K562 (cell line): ENCODE data around the gene E2F1. TPM values are rescaled to one million over a fixed set of nuclear protein-coding genes. Genes with fewer than 3 reads are reported as not detected.

Experiments used
- CTBP1 ChIP-seq: fragments of 450-650 bp; IDR thresholded peaks from 2 replicates; pipeline ENCODE4 v1.6.1; 2016; ENCODE audit warnings: borderline replicate concordance
- E2F4 ChIP-seq: sonication (generic); formaldehyde crosslinking; IDR thresholded peaks from 2 replicates; pipeline ENCODE4 v1.8.0; 2022; ENCODE audit warnings: mild to moderate bottlenecking, low read depth, missing genetic modification reagents
- KDM5B ChIP-seq: fragments of 200-600 bp; sonication (generic); IDR thresholded peaks from 2 replicates; pipeline ENCODE4 v1.6.1; 2012; ENCODE audit warnings: low read depth, mild to moderate bottlenecking, moderate library complexity, low read length, control low read depth, inconsistent platforms; ENCODE audit not compliant: insufficient replicate concordance
- PHF8 ChIP-seq: fragments of 200-600 bp; sonication (generic); IDR thresholded peaks from 2 replicates; pipeline ENCODE4 v1.6.1; 2012; ENCODE audit warnings: mixed run types, mild to moderate bottlenecking, inconsistent platforms, low read length, moderate library complexity, borderline replicate concordance
- ZBTB5 ChIP-seq: fragments of 450-650 bp; IDR thresholded peaks from 2 replicates; pipeline ENCODE4 v1.6.1; 2017; ENCODE audit warnings: antibody characterized with exemption
- ZNF695 ChIP-seq: fragments of 450-650 bp; formaldehyde crosslinking; IDR thresholded peaks from 2 replicates; pipeline ENCODE4 v1.4.0; 2020; ENCODE audit warnings: mild to moderate bottlenecking, moderate library complexity
- ZNF717 ChIP-seq: fragments of 250-450 bp; sonication (Bioruptor Pico); IDR thresholded peaks from 2 replicates; pipeline ENCODE4 v1.5.0; 2021
- polyA plus RNA-seq, 8 experiments: library from polyadenylated mRNA; depleted of rRNA in 4 of 8; stranded (reverse) in 5 of 8; unstranded in 3 of 8; fragments of >200 nt; fragmentation: Nextera tagmentation in 2 of 8; fragmentation: Illumina TruSeq in 1 of 8; extraction: Ambion mirVana in 2 of 8; extraction: Trizol in 1 of 8; gene quantifications; 2 replicates each; pipeline versions ENCODE4 v1.2.1 to v1.2.3, GENCODE V29; 2011 to 2014; ENCODE audit warnings: inconsistent platforms in 1 of 8, missing spikeins in 1 of 8
- total RNA-seq, 7 experiments: library from RNA; depleted of rRNA in 6 of 7; stranded (reverse); fragments of >200 nt in 6 of 7; fragmentation: Illumina TruSeq in 2 of 7; extraction: Trizol in 2 of 7; gene quantifications; 2 replicates each; pipeline versions ENCODE4 v1.2.1 to v1.2.3, GENCODE V29; 2011 to 2021; ENCODE audit warnings: low replicate concordance in 1 of 7
- TF ChIP-seq, protein P1 (sequence below): fragments of 250-450 bp; sonication (Bioruptor Pico); IDR thresholded peaks from 2 replicates; pipeline ENCODE4 v1.4.0; 2020; ENCODE audit warnings: mild to moderate bottlenecking, moderate library complexity

Gene E2F1
- total and polyA plus RNA-seq, 9 of the 15 experiments (the other 6 are each of a cell fraction or from before 2014, with no cell fraction given): 0.14 to 30.6 (median 13.1) TPM

DNA sequence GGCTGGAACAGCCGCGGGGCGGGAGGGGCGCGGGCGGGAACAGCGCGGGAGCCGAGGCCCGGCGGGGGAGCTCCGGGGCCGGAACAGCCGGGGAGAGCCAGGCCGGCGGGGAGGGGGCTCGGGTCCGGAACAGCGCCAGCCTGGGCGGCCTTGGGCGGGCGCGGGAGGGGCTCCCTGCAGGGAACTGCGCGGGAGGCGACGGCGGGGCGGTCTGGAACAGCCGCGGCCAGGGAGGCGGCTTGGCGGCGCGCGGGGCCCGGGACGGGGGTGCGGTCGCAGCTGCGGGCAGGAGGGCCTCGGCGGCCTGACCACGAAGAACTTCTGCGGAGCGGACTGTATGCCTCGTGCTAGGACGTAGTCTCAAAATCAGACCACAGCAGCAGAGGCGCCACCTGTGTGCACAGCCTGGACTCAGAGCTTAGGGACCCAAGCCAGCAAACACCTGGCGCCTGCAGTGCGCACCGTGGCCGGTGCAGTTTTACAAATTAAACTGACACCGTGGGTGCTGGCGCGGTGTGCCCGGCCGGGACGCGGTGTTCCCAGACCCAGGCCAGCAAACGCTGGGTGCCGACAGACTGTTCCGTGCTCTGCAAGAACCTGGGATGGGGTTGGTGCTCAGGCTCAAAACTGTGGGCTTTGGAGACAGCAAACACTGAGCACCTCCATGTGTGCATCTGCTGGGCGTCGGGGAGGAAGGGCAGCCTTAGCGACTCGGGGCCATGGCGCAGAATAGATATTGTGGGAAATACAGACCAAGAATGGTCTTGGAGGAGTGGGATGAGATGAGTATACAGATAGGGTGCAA, 46.2 kb upstream of the E2F1 start (continued):
- TF ChIP-seq, protein P1, sequence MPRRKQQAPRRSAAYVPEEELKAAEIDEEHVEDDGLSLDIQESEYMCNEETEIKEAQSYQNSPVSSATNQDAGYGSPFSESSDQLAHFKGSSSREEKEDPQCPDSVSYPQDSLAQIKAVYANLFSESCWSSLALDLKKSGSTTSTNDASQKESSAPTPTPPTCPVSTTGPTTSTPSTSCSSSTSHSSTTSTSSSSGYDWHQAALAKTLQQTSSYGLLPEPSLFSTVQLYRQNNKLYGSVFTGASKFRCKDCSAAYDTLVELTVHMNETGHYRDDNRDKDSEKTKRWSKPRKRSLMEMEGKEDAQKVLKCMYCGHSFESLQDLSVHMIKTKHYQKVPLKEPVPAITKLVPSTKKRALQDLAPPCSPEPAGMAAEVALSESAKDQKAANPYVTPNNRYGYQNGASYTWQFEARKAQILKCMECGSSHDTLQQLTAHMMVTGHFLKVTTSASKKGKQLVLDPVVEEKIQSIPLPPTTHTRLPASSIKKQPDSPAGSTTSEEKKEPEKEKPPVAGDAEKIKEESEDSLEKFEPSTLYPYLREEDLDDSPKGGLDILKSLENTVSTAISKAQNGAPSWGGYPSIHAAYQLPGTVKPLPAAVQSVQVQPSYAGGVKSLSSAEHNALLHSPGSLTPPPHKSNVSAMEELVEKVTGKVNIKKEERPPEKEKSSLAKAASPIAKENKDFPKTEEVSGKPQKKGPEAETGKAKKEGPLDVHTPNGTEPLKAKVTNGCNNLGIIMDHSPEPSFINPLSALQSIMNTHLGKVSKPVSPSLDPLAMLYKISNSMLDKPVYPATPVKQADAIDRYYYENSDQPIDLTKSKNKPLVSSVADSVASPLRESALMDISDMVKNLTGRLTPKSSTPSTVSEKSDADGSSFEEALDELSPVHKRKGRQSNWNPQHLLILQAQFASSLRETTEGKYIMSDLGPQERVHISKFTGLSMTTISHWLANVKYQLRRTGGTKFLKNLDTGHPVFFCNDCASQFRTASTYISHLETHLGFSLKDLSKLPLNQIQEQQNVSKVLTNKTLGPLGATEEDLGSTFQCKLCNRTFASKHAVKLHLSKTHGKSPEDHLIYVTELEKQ (CRISPR knock-in tag): no peak
- TF ChIP-seq ZNF717 (CRISPR knock-in tag) (no peak), CTBP1 (no peak; the same call in 1 of the 2 replicates), KDM5B (peak; percentile 47), PHF8 (peak; percentile 74; the same call in 1 of the 2 replicates), ZBTB5 (no peak), ZNF695 (CRISPR knock-in tag) (no peak), E2F4 (CRISPR knock-in tag) (no peak)
